ENCODE data around the gene CACTIN.

DNA sequence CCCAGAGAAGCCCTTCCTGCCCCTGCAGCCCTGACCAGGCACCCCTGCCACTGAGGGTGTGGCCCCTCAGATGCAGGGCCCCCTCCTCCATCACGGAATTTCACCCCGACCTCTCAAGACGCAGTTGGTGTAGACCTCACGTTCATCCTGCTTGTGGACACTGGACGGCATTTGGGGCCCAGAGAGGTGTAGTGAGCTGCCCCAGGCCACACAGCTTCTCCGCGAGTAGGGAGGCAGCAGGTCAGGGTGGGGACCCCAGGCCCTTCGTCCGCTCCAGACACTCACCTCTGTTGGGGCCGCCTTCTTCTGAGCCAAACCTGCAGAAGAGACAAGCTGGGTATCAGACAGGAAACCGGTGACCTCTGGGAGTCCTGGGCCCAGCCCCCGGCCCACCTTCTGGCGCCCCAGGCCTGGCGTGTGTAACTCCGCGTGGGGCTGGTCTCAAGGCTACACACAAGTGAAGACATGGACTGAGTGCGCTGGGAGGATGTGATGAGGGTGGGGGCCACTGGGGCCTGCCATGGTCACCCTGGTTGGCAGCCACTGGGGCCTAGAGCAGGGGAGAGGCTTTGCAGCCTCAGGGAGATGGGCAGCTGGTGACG is 40.5 kb upstream of the CACTIN start:
- TF ChIP-seq, protein P1, sequence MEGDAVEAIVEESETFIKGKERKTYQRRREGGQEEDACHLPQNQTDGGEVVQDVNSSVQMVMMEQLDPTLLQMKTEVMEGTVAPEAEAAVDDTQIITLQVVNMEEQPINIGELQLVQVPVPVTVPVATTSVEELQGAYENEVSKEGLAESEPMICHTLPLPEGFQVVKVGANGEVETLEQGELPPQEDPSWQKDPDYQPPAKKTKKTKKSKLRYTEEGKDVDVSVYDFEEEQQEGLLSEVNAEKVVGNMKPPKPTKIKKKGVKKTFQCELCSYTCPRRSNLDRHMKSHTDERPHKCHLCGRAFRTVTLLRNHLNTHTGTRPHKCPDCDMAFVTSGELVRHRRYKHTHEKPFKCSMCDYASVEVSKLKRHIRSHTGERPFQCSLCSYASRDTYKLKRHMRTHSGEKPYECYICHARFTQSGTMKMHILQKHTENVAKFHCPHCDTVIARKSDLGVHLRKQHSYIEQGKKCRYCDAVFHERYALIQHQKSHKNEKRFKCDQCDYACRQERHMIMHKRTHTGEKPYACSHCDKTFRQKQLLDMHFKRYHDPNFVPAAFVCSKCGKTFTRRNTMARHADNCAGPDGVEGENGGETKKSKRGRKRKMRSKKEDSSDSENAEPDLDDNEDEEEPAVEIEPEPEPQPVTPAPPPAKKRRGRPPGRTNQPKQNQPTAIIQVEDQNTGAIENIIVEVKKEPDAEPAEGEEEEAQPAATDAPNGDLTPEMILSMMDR (IDR thresholded peaks at IDR 0.05): no peak
- no peak for TF ChIP-seq POLR2AphosphoS5 (IDR thresholded peaks at IDR 0.05)
